ENCODE results near the gene TMOD1.

DNA sequence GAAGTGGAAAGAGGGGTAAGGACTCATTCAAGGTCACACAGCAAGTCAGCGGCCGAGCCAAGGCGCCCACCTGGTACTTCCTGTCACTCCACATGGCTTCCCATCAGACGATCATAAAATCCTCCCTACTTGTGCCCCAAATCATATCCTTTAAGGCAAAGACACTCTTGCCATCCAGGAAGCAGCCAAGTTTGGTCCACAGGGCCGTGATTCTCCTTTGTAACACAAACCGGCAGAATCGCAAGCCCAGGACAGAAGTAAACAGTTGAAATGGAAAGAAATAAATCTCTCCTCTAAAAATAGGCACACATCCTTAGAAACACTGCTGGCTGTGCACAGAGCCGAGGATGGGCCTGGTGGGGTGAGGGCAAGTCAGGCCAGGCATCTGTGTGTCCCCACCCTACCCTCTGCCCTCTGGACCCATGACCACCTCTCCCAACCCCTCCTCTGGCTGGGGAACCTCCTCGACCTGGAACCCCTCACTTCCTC, 30.5 kb downstream of the TMOD1 start:
- TF ChIP-seq, protein P1, sequence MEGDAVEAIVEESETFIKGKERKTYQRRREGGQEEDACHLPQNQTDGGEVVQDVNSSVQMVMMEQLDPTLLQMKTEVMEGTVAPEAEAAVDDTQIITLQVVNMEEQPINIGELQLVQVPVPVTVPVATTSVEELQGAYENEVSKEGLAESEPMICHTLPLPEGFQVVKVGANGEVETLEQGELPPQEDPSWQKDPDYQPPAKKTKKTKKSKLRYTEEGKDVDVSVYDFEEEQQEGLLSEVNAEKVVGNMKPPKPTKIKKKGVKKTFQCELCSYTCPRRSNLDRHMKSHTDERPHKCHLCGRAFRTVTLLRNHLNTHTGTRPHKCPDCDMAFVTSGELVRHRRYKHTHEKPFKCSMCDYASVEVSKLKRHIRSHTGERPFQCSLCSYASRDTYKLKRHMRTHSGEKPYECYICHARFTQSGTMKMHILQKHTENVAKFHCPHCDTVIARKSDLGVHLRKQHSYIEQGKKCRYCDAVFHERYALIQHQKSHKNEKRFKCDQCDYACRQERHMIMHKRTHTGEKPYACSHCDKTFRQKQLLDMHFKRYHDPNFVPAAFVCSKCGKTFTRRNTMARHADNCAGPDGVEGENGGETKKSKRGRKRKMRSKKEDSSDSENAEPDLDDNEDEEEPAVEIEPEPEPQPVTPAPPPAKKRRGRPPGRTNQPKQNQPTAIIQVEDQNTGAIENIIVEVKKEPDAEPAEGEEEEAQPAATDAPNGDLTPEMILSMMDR (IDR thresholded peaks at IDR 0.05) = no peak
- TF ChIP-seq EP300 (IDR thresholded peaks at IDR 0.05; ENCODE audit: borderline replicate concordance in 1 of 2, low read depth in 1 of 2, low read length in 1 of 2) (no peak), RXRA (IDR thresholded peaks at IDR 0.05; ENCODE audit: borderline replicate concordance, low read depth) (no peak), GATA2 (CRISPR knock-in tag; IDR thresholded peaks at IDR 0.05) (no peak), MAX (IDR thresholded peaks at IDR 0.05; ENCODE audit: low read depth) (no peak), RFX5 (IDR thresholded peaks at IDR 0.05; ENCODE audit: low read length) (no peak), NFIC (IDR thresholded peaks at IDR 0.05; ENCODE audit: borderline replicate concordance) (no peak)
- TF ChIP-seq, protein P2, sequence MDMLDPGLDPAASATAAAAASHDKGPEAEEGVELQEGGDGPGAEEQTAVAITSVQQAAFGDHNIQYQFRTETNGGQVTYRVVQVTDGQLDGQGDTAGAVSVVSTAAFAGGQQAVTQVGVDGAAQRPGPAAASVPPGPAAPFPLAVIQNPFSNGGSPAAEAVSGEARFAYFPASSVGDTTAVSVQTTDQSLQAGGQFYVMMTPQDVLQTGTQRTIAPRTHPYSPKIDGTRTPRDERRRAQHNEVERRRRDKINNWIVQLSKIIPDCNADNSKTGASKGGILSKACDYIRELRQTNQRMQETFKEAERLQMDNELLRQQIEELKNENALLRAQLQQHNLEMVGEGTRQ (IDR thresholded peaks at IDR 0.05; ENCODE audit: borderline replicate concordance, low read depth, low read length) = no peak
